HepG2 (cell line): Measurements from ENCODE around the gene ZNF652. TPM values are rescaled to one million over a fixed set of nuclear protein-coding genes. Genes with fewer than 3 reads are reported as not detected.

Source experiments
- HNRNPL ChIP-seq: fragments of 200-400 bp; formaldehyde crosslinking; IDR thresholded peaks from 2 replicates; pipeline ENCODE4 v1.6.1; 2017; ENCODE audit warnings: mild to moderate bottlenecking, low read depth, low read length
- HNRNPUL1 ChIP-seq: fragments of 200-400 bp; formaldehyde crosslinking; IDR thresholded peaks from 2 replicates; pipeline ENCODE4 v1.6.1; 2017; ENCODE audit warnings: low read depth, mild to moderate bottlenecking, low read length, moderate library complexity
- JUND ChIP-seq: sonication (generic); formaldehyde crosslinking; IDR thresholded peaks from 2 replicates; pipeline ENCODE4 v1.8.0; 2022; ENCODE audit warnings: mild to moderate bottlenecking, missing genetic modification reagents
- KDM3A ChIP-seq: IDR thresholded peaks from 2 replicates; pipeline ENCODE4 v1.6.1; 2018; ENCODE audit warnings: low read depth, missing compliant biosample characterization
- MBNL3 ChIP-seq: fragments of 250-450 bp; sonication (Bioruptor Pico); conservative IDR thresholded peaks from 2 replicates; pipeline ENCODE4 v1.8.0; 2022; ENCODE audit warnings: mild to moderate bottlenecking, inconsistent platforms
- PHB2 ChIP-seq: fragments of 450-650 bp; IDR thresholded peaks from 2 replicates; pipeline ENCODE4 v1.6.1; 2018; ENCODE audit not compliant: partially characterized antibody
- PHF5A ChIP-seq: IDR thresholded peaks from one replicate; pipeline ENCODE4 v1.6.1; 2018; ENCODE audit warnings: low read depth, missing genetic modification reagents; ENCODE audit not compliant: unreplicated experiment
- RFXAP ChIP-seq: sonication (generic); formaldehyde crosslinking; IDR thresholded peaks from 2 replicates; pipeline ENCODE4 v1.4.0; 2020; ENCODE audit warnings: missing genetic modification reagents, borderline replicate concordance
- SRF ChIP-seq: IDR thresholded peaks from 2 replicates; pipeline ENCODE4 v1.6.1; 2011; ENCODE audit warnings: mild to moderate bottlenecking, low read depth, low read length, moderate library complexity
- TRIM22 ChIP-seq: fragments of 450-650 bp; IDR thresholded peaks from 2 replicates; pipeline ENCODE4 v1.6.1; 2017
- ZNF20 ChIP-seq: sonication (generic); formaldehyde crosslinking; IDR thresholded peaks from 2 replicates; pipeline ENCODE4 v1.4.0; 2020; ENCODE audit warnings: mild to moderate bottlenecking, moderate library complexity, missing genetic modification reagents
- ZNF713 ChIP-seq: sonication (generic); formaldehyde crosslinking; IDR thresholded peaks from 2 replicates; pipeline ENCODE4 v1.4.0; 2020; ENCODE audit warnings: mild to moderate bottlenecking, missing genetic modification reagents
- ZUFSP ChIP-seq: sonication (generic); formaldehyde crosslinking; IDR thresholded peaks from 2 replicates; pipeline ENCODE4 v1.9.0; 2021; ENCODE audit warnings: missing genetic modification reagents, mild to moderate bottlenecking, borderline replicate concordance
- polyA plus RNA-seq, 8 experiments: library from polyadenylated mRNA; depleted of rRNA in 3 of 8; stranded (reverse) in 7 of 8; unstranded in 1 of 8; fragments of >200 nt; fragmentation: Illumina TruSeq in 4 of 8; extraction: Trizol in 4 of 8; gene quantifications; 2 replicates each; pipeline versions ENCODE4 v1.2.1 to v1.2.3, GENCODE V29; 2011 to 2016; ENCODE audit warnings: low read depth in 4 of 8, missing spikeins in 1 of 8, mixed read lengths in 1 of 8; ENCODE audit not compliant: insufficient read depth in 1 of 8
- total RNA-seq, 5 experiments: library from RNA; depleted of rRNA; stranded (reverse); fragments of >200 nt; fragmentation: Illumina TruSeq; extraction: Trizol; gene quantifications; 2 replicates each; pipeline ENCODE4 v1.2.3, GENCODE V29; 2016; ENCODE audit warnings: low read depth in 1 of 5
- TF ChIP-seq, protein P1 (sequence below): sonication (generic); formaldehyde crosslinking; IDR thresholded peaks from 2 replicates; pipeline ENCODE4 v1.9.0; 2021; ENCODE audit warnings: mild to moderate bottlenecking, missing genetic modification reagents
- TF ChIP-seq, protein P2 (sequence below): sonication (generic); formaldehyde crosslinking; IDR thresholded peaks from 2 replicates; pipeline ENCODE4 v1.4.0; 2020; ENCODE audit warnings: missing genetic modification reagents

ZNF652 gene
- total and polyA plus RNA-seq, 2 of the 13 experiments (the other 11 are each of a cell fraction or from before 2014, with no cell fraction given): 16.2 to 30.2 TPM

GRCh38 chr17:49407981-49408501, 46.0 kb upstream of the ZNF652 start (continued):
- TF ChIP-seq, protein P1, sequence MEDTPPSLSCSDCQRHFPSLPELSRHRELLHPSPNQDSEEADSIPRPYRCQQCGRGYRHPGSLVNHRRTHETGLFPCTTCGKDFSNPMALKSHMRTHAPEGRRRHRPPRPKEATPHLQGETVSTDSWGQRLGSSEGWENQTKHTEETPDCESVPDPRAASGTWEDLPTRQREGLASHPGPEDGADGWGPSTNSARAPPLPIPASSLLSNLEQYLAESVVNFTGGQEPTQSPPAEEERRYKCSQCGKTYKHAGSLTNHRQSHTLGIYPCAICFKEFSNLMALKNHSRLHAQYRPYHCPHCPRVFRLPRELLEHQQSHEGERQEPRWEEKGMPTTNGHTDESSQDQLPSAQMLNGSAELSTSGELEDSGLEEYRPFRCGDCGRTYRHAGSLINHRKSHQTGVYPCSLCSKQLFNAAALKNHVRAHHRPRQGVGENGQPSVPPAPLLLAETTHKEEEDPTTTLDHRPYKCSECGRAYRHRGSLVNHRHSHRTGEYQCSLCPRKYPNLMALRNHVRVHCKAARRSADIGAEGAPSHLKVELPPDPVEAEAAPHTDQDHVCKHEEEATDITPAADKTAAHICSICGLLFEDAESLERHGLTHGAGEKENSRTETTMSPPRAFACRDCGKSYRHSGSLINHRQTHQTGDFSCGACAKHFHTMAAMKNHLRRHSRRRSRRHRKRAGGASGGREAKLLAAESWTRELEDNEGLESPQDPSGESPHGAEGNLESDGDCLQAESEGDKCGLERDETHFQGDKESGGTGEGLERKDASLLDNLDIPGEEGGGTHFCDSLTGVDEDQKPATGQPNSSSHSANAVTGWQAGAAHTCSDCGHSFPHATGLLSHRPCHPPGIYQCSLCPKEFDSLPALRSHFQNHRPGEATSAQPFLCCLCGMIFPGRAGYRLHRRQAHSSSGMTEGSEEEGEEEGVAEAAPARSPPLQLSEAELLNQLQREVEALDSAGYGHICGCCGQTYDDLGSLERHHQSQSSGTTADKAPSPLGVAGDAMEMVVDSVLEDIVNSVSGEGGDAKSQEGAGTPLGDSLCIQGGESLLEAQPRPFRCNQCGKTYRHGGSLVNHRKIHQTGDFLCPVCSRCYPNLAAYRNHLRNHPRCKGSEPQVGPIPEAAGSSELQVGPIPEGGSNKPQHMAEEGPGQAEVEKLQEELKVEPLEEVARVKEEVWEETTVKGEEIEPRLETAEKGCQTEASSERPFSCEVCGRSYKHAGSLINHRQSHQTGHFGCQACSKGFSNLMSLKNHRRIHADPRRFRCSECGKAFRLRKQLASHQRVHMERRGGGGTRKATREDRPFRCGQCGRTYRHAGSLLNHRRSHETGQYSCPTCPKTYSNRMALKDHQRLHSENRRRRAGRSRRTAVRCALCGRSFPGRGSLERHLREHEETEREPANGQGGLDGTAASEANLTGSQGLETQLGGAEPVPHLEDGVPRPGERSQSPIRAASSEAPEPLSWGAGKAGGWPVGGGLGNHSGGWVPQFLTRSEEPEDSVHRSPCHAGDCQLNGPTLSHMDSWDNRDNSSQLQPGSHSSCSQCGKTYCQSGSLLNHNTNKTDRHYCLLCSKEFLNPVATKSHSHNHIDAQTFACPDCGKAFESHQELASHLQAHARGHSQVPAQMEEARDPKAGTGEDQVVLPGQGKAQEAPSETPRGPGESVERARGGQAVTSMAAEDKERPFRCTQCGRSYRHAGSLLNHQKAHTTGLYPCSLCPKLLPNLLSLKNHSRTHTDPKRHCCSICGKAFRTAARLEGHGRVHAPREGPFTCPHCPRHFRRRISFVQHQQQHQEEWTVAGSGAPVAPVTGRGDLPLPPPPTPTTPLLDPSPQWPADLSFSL (CRISPR knock-in tag): no peak
- no peak for TF ChIP-seq ZNF713 (CRISPR knock-in tag)
- no peak for TF ChIP-seq PHF5A (CRISPR knock-in tag)
- TF ChIP-seq ZUFSP (CRISPR knock-in tag): no peak
- TF ChIP-seq MBNL3 (CRISPR knock-in tag): no peak
- TF ChIP-seq KDM3A (CRISPR knock-in tag): peak; percentile 93
- TF ChIP-seq HNRNPUL1: no peak
- no peak for TF ChIP-seq SRF
- TF ChIP-seq PHB2: no peak
- peak; percentile 56; the same call in 1 of the 2 replicates for TF ChIP-seq RFXAP (CRISPR knock-in tag)
- no peak for TF ChIP-seq JUND
- 0 out of 2 replicates have a peak, but pooled peaks have one; percentile 23 for TF ChIP-seq HNRNPL
- TF ChIP-seq TRIM22: no peak
- TF ChIP-seq, protein P2, sequence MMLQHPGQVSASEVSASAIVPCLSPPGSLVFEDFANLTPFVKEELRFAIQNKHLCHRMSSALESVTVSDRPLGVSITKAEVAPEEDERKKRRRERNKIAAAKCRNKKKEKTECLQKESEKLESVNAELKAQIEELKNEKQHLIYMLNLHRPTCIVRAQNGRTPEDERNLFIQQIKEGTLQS (CRISPR knock-in tag): no peak
- no peak for TF ChIP-seq ZNF20 (CRISPR knock-in tag)
